Calu3 (cell line): ENCODE data around the gene DNAH6. TPM values are rescaled to one million over a fixed set of nuclear protein-coding genes. Genes with fewer than 3 reads are reported as not detected.
"Not testable (repeated sequence)": the region's sequence is repeated elsewhere in the genome, so short reads cannot be mapped to it uniquely, and the experiment has no call there.

Experiments used
- BruUV-seq: library from RNA; stranded (reverse); fragments of 400-500 nt; replicated peaks from 2 replicates; lab custom pipeline; 2021; lab: Mats Ljungman, UMichigan
- CTCF ChIA-PET: fragments of 300-600 bp; sonication (Branson Sonifier 250); formaldehyde crosslinking; loops from one replicate; lab custom pipeline; 2022; ENCODE audit warnings: antibody characterized with exemption; lab: Charles Lee
- DNase-seq: peaks from one replicate; pipeline ENCODE4 v3.0.0; 2022
- H3K27ac Mint-ChIP-seq: one replicate; pipeline ENCODE4 v1.8.0; 2022; ENCODE audit warnings: mixed read lengths; ENCODE audit not compliant: unreplicated experiment
- H3K27me3 Mint-ChIP-seq: one replicate; pipeline ENCODE4 v1.8.0; 2022; ENCODE audit warnings: mixed read lengths; ENCODE audit not compliant: unreplicated experiment
- H3K36me3 Mint-ChIP-seq: one replicate; pipeline ENCODE4 v1.8.0; 2022; ENCODE audit warnings: mild to moderate bottlenecking, moderate library complexity, mixed read lengths; ENCODE audit not compliant: insufficient read depth, unreplicated experiment
- H3K4me1 Mint-ChIP-seq: one replicate; pipeline ENCODE4 v1.8.0; 2022; ENCODE audit warnings: mild to moderate bottlenecking, low read depth, mixed read lengths; ENCODE audit not compliant: unreplicated experiment
- H3K4me3 Mint-ChIP-seq: one replicate; pipeline ENCODE4 v1.8.0; 2022; ENCODE audit warnings: mild to moderate bottlenecking, low read depth, moderate library complexity, mixed read lengths; ENCODE audit not compliant: unreplicated experiment
- H3K9me3 Mint-ChIP-seq: one replicate; pipeline ENCODE4 v1.8.0; 2022; ENCODE audit warnings: low read depth, mixed read lengths; ENCODE audit not compliant: unreplicated experiment
- intact Hi-C: fragments of 100-400 bp; cut with micrococcal nuclease; formaldehyde crosslinking; loops from one replicate; pipeline ENCODE4 v1.10.0; 2022; ENCODE audit not compliant: unreplicated experiment
- total RNA-seq: library from RNA; stranded (reverse); gene quantifications from 2 replicates; pipeline ENCODE4 v1.2.3, GENCODE V29; 2022
- TF ChIP-seq, protein P1 (sequence below): fragments of 200-600 bp; IDR thresholded peaks from one replicate; pipeline ENCODE4 v1.8.0; 2022; ENCODE audit warnings: antibody characterized with exemption; ENCODE audit not compliant: unreplicated experiment

The DNAH6 gene
- total RNA-seq, 1 experiment from 2014 or later, result 1.3 TPM

DNA sequence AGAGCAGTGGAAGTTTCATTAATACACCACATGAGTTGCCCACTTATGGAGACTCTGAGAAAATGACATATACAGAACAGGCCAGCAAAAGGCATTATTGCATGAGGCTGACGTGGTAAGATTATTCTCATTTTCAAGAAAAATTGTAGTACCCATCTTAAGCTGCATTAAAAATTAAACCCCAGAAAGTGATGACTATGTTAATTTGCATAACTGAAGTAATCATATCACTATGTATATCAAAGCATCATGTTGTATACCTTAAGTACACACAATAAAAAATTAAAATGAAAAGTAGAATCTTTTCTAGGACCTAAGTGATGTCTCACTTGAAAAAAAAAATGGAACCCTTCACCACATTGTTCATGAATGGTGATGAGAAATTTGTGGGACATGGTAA is 32.0 kb downstream of the DNAH6 start:
- H3K36me3 Mint-ChIP-seq, result no peaks in the 10 kb centered on the region

DNA sequence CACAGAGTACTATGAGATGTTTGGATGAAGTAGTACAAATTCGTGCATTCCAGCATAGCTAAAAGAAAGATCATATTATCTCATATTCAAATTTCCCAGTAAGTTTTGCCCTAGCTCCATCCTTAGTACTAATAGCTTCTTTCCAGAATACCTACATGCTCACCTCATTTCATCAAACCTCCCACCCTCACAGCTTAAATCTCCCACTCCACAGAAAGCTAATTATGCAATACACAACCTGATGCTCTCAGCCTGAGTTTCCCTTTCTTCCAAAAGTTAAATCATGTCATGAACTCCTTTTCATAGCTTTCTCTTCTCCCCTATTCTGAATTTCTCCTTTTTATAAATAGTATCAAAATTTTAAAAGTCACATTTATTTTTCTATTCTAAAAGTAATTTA is 34.6 kb downstream of the DNAH6 start:
- H3K27ac Mint-ChIP-seq, result no peak overlapping the region
- intact Hi-C loops, result no loop called here
- H3K4me3 Mint-ChIP-seq, result no peak overlapping the region
- H3K9me3 Mint-ChIP-seq, result no peaks in the 10 kb centered on the region
- no peaks in the 10 kb centered on the region for H3K4me1 Mint-ChIP-seq
- H3K27me3 Mint-ChIP-seq, result no peaks in the 10 kb centered on the region
- no peaks in the 10 kb centered on the region for H3K36me3 Mint-ChIP-seq
- CTCF ChIA-PET, result no interaction called here
- TF ChIP-seq, protein P1, sequence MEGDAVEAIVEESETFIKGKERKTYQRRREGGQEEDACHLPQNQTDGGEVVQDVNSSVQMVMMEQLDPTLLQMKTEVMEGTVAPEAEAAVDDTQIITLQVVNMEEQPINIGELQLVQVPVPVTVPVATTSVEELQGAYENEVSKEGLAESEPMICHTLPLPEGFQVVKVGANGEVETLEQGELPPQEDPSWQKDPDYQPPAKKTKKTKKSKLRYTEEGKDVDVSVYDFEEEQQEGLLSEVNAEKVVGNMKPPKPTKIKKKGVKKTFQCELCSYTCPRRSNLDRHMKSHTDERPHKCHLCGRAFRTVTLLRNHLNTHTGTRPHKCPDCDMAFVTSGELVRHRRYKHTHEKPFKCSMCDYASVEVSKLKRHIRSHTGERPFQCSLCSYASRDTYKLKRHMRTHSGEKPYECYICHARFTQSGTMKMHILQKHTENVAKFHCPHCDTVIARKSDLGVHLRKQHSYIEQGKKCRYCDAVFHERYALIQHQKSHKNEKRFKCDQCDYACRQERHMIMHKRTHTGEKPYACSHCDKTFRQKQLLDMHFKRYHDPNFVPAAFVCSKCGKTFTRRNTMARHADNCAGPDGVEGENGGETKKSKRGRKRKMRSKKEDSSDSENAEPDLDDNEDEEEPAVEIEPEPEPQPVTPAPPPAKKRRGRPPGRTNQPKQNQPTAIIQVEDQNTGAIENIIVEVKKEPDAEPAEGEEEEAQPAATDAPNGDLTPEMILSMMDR, result no peak
- no TSS peak for BruUV-seq
- DNase-seq, result no peak

More for the DNA sequence above, 32.0 kb downstream of the DNAH6 start:
- H3K27me3 Mint-ChIP-seq, result no peaks in the 10 kb centered on the region
- DNase-seq, result no peak
- intact Hi-C loops, result no loop called here
- H3K4me1 Mint-ChIP-seq, result no peaks in the 10 kb centered on the region
- BruUV-seq, result no TSS peak
- no peak overlapping the region for H3K4me3 Mint-ChIP-seq
- no peak overlapping the region for H3K27ac Mint-ChIP-seq
- H3K9me3 Mint-ChIP-seq, result no peaks in the 10 kb centered on the region
- CTCF ChIA-PET, result no interaction called here
- TF ChIP-seq, protein P1, result no peak

DNA sequence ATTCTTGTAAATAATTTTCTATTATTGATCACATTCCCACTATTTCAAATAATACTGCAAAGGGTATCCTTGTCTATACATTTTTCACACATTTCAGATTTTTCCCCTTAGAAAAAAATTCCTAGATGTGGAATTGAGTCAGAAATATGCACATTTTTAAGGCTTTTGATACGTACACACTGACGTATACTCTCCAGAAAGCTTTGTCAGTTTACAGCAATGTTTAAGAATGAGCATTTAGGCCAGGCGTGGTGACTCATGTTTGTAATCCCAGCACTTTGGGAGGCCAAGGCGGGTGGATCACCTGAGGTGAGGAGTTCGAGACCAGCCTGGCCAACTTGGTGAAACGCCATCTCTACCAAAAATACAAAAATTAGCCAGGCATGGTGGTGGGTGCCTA is 35.2 kb downstream of the DNAH6 start:
- H3K27ac Mint-ChIP-seq, H3K9me3 Mint-ChIP-seq, intact Hi-C loops, H3K4me1 Mint-ChIP-seq, H3K27me3 Mint-ChIP-seq, H3K36me3 Mint-ChIP-seq, BruUV-seq, H3K4me3 Mint-ChIP-seq, DNase-seq: not testable (repeated sequence)
- CTCF ChIA-PET, result interaction anchor here (0.7 kb wide), 2 partner anchors 34 to 56 kb away, joined by 3 read pairs; no protein-coding TSS in a partner anchor

DNA sequence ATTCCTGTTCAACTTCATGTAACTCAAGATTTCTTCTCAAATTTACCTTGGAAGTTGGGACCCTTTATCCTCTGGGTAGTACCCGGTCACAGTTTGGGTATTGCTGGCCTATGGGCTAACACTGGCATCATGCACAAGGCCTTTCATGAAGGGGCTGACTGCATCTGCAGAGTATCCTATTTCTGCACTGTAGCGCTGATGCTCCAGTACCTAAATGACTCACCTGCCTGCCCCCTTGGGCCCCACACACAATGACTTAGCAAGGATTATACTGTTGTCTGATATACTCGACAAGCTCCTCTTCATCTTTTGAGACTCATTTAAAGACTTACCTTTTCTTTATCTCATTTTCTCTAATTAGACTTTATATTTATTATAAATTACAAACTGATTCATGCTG is 39.9 kb downstream of the DNAH6 start:
- intact Hi-C loops, result no loop called here
- no peaks in the 10 kb centered on the region for H3K4me1 Mint-ChIP-seq
- no peaks in the 10 kb centered on the region for H3K36me3 Mint-ChIP-seq
- H3K9me3 Mint-ChIP-seq, result peaks cover 3% of the 10 kb centered on the region
- H3K4me3 Mint-ChIP-seq, result no peak overlapping the region
- CTCF ChIA-PET, result no interaction called here
- no peaks in the 10 kb centered on the region for H3K27me3 Mint-ChIP-seq
- BruUV-seq, result no TSS peak
- DNase-seq, result no peak
- TF ChIP-seq, protein P1, result no peak
- no peak overlapping the region for H3K27ac Mint-ChIP-seq

DNA sequence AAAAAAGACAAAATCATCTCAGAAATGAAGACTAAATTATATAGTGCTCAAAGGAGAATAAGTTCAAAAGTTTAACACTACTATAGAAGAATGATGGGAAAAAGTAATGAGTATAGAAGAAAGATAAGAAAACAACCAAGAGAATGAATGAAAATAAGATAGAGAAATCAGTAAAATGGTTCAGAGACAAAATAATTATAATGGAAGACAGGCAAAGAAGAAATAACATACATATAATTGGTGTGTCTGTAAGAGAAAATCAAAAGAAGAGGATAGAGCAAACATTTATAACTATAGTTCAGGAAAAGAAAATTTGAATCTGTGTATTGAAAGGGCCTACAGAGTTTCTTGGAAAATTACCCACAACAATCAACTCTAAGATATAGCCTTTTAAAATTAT is 43.5 kb downstream of the DNAH6 start:
- Mint-ChIP-seq H3K4me3 (no peak overlapping the region), H3K4me1 (no peaks in the 10 kb centered on the region), H3K36me3 (no peaks in the 10 kb centered on the region), H3K9me3 (peaks cover 3% of the 10 kb centered on the region), H3K27me3 (no peaks in the 10 kb centered on the region), H3K27ac (no peak overlapping the region)
- DNase-seq, result no peak
- TF ChIP-seq, protein P1, result no peak
- CTCF ChIA-PET, result no interaction called here
- no TSS peak for BruUV-seq
- intact Hi-C loops, result no loop called here
